ENCODE data around the gene ATXN1.

GRCh38 chr6:16630026-16630643 is 131.1 kb downstream of the ATXN1 start:
- TF ChIP-seq POLR2AphosphoS5 (IDR thresholded peaks at IDR 0.05) (no peak), SMC3 (conservative IDR thresholded peaks at IDR 0.05; ENCODE audit: poor library complexity) (no peak), CTCF (IDR thresholded peaks at IDR 0.05; ENCODE audit: poor library complexity, severe bottlenecking) (no peak), EZH2 (IDR thresholded peaks at IDR 0.05; ENCODE audit: borderline replicate concordance, insufficient read depth, low read length, poor library complexity, severe bottlenecking) (no peak), TAF1 (IDR thresholded peaks at IDR 0.05; ENCODE audit: low read depth) (no peak), EP300 (conservative IDR thresholded peaks at IDR 0.05; ENCODE audit: poor library complexity, severe bottlenecking) (no peak), RAD21 (conservative IDR thresholded peaks at IDR 0.05) (no peak), REST (IDR thresholded peaks at IDR 0.05; ENCODE audit: borderline replicate concordance) (no peak)

Measured in neural cell (in vitro differentiated cells).